HG02678 (cell line): Measurements from ENCODE around the gene PFDN4.
"Not testable (repeated sequence)": the region's sequence is repeated elsewhere in the genome, so short reads cannot be mapped to it uniquely, and the experiment has no call there.

Experiments used
- ATAC-seq: cut with Tn5 transposase; IDR thresholded peaks from one replicate; pipeline ENCODE4 v1.9.1; 2021; ENCODE audit warnings: mild to moderate bottlenecking, moderate library complexity; ENCODE audit not compliant: unreplicated experiment

PFDN4 gene

GRCh38 chr20:54223285-54223684, 15.4 kb downstream of the PFDN4 start:
- no peak for ATAC-seq

- no peak for ATAC-seq
These were observed 15.9 kb downstream of the PFDN4 start for GRCh38 chr20:54223751-54224150.

- ATAC-seq, result not testable (repeated sequence)
These were observed 16.8 kb downstream of the PFDN4 start for GRCh38 chr20:54224642-54225041.

GRCh38 chr20:54227241-54227640, 19.4 kb downstream of the PFDN4 start:
- peak; percentile 90 for ATAC-seq

GRCh38 chr20:54227751-54228150, 19.9 kb downstream of the PFDN4 start:
- ATAC-seq, result no peak

- no peak for ATAC-seq
These were observed 21.0 kb downstream of the PFDN4 start for GRCh38 chr20:54228841-54229240.

- ATAC-seq, result no peak
These were observed 21.8 kb downstream of the PFDN4 start for GRCh38 chr20:54229566-54230160.

GRCh38 chr20:54231036-54231435, 23.1 kb downstream of the PFDN4 start:
- no peak for ATAC-seq

- ATAC-seq, result no peak
These were observed 27.1 kb downstream of the PFDN4 start for GRCh38 chr20:54234991-54235390.

GRCh38 chr20:54237116-54237943, 29.4 kb downstream of the PFDN4 start:
- no peak for ATAC-seq

- no peak for ATAC-seq
These were observed 36.2 kb downstream of the PFDN4 start for GRCh38 chr20:54244113-54244512.

- not testable (repeated sequence) for ATAC-seq
These were observed 40.8 kb downstream of the PFDN4 start for GRCh38 chr20:54248705-54249104.

- no peak for ATAC-seq
These were observed 42.8 kb downstream of the PFDN4 start for GRCh38 chr20:54250691-54251090.

- no peak for ATAC-seq
These were observed 43.2 kb downstream of the PFDN4 start for GRCh38 chr20:54251096-54251495.

- ATAC-seq, result no peak
These were observed 46.7 kb downstream of the PFDN4 start for GRCh38 chr20:54254596-54254995.

GRCh38 chr20:54255157-54255556, 47.3 kb downstream of the PFDN4 start:
- no peak for ATAC-seq

GRCh38 chr20:54256202-54256601, 48.3 kb downstream of the PFDN4 start:
- ATAC-seq, result no peak

GRCh38 chr20:54257071-54257816, 49.4 kb downstream of the PFDN4 start:
- ATAC-seq, result no peak

- no peak for ATAC-seq
These were observed 52.2 kb downstream of the PFDN4 start for GRCh38 chr20:54260116-54260515.

GRCh38 chr20:54262671-54263070, 54.8 kb downstream of the PFDN4 start:
- no peak for ATAC-seq

- no peak for ATAC-seq
These were observed 55.3 kb downstream of the PFDN4 start for GRCh38 chr20:54263116-54263690.
